Liver (tissue), 9 donors: ENCODE data around the gene MICAL1. TPM values are rescaled to one million over a fixed set of nuclear protein-coding genes. Genes with fewer than 3 reads are reported as not detected.

ENCODE experiments used
- DNase-seq: peaks from one replicate; pipeline ENCODE4 v3.0.0-alpha.2; 2017; ENCODE audit warnings: low spot score
- H3K27ac ChIP-seq, 2 donors: one replicate each; pipeline ENCODE4 v1.7.0; 2013; ENCODE audit warnings: inconsistent platforms in 2 of 2, low read length in 2 of 2, control low read depth in 1 of 2, low read depth in 1 of 2, mild to moderate bottlenecking in 1 of 2
- H3K27me3 ChIP-seq, 4 donors: one replicate each; pipeline versions ENCODE4 v1.6.1 to v1.7.0; 2013; ENCODE audit warnings: low read length in 3 of 4, inconsistent platforms in 1 of 4, mild to moderate bottlenecking in 1 of 4, moderate library complexity in 1 of 4; ENCODE audit not compliant: control insufficient read depth in 4 of 4, insufficient read depth in 4 of 4
- H3K36me3 ChIP-seq, 4 donors: one replicate each; pipeline versions ENCODE4 v1.6.1 to v1.7.0; 2013; ENCODE audit warnings: low read length in 3 of 4, mild to moderate bottlenecking in 3 of 4, low read depth in 1 of 4, moderate library complexity in 1 of 4; ENCODE audit not compliant: control insufficient read depth in 4 of 4, insufficient read depth in 3 of 4
- H3K4me1 ChIP-seq, 4 donors: one replicate each; pipeline versions ENCODE4 v1.6.1 to v1.7.0; 2013; ENCODE audit warnings: low read length in 3 of 4, mild to moderate bottlenecking in 3 of 4, moderate library complexity in 1 of 4; ENCODE audit not compliant: control insufficient read depth in 4 of 4, insufficient read depth in 4 of 4
- H3K4me3 ChIP-seq, 3 donors: one replicate each; pipeline versions ENCODE4 v1.6.1 to v1.7.0; 2013; ENCODE audit warnings: low read length in 3 of 3, control low read depth in 1 of 3, low read depth in 1 of 3, mild to moderate bottlenecking in 1 of 3
- H3K9ac ChIP-seq, 2 donors: one replicate each; pipeline ENCODE4 v1.7.0; 2013; ENCODE audit warnings: low read length in 2 of 2, mild to moderate bottlenecking in 2 of 2, moderate library complexity in 2 of 2, control low read depth in 1 of 2, low read depth in 1 of 2
- H3K9me3 ChIP-seq, 4 donors: one replicate each; pipeline versions ENCODE4 v1.6.1 to v1.7.0; 2013; ENCODE audit warnings: low read length in 3 of 4; ENCODE audit not compliant: control insufficient read depth in 4 of 4
- EGR1 ChIP-seq, 2 donors: IDR thresholded peaks; 2 replicates each; pipeline ENCODE4 v1.6.1; 2016 to 2018; ENCODE audit warnings: antibody characterized with exemption in 2 of 2, low read depth in 2 of 2
- FOXA1 ChIP-seq: IDR thresholded peaks from 2 replicates; pipeline ENCODE4 v1.6.1; 2016; ENCODE audit warnings: antibody characterized with exemption
- FOXA2 ChIP-seq: IDR thresholded peaks from 2 replicates; pipeline ENCODE4 v1.6.1; 2016; ENCODE audit warnings: antibody characterized with exemption
- GABPA ChIP-seq, 2 donors: IDR thresholded peaks in 1 of 2; conservative IDR thresholded peaks in 1 of 2; 2 replicates each; pipeline ENCODE4 v1.6.1; 2016; ENCODE audit warnings: antibody characterized with exemption in 2 of 2, mild to moderate bottlenecking in 1 of 2, moderate library complexity in 1 of 2
- HNF4A ChIP-seq, 2 donors: conservative IDR thresholded peaks; 2 replicates each; pipeline ENCODE4 v1.6.1; 2016; ENCODE audit warnings: antibody characterized with exemption in 2 of 2, mild to moderate bottlenecking in 2 of 2
- HNF4G ChIP-seq: IDR thresholded peaks from 2 replicates; pipeline ENCODE4 v1.6.1; 2016; ENCODE audit warnings: antibody characterized with exemption
- JUND ChIP-seq, 2 donors: IDR thresholded peaks; 2 replicates each; pipeline ENCODE4 v1.6.1; 2016; ENCODE audit warnings: antibody characterized with exemption in 2 of 2
- NR2F2 ChIP-seq: IDR thresholded peaks from 2 replicates; pipeline ENCODE4 v1.6.1; 2016; ENCODE audit warnings: antibody characterized with exemption
- RAD21 ChIP-seq, 2 donors: IDR thresholded peaks; 2 replicates each; pipeline ENCODE4 v1.6.1; 2016; ENCODE audit warnings: antibody characterized with exemption in 2 of 2, mild to moderate bottlenecking in 2 of 2
- RXRA ChIP-seq, 2 donors: IDR thresholded peaks; 2 replicates each; pipeline ENCODE4 v1.6.1; 2017 to 2018; ENCODE audit warnings: antibody characterized with exemption in 2 of 2, mild to moderate bottlenecking in 1 of 2
- SP1 ChIP-seq: IDR thresholded peaks from 2 replicates; pipeline ENCODE4 v1.6.1; 2018; ENCODE audit warnings: antibody characterized with exemption, mild to moderate bottlenecking
- TAF1 ChIP-seq: conservative IDR thresholded peaks from 2 replicates; pipeline ENCODE4 v1.6.1; 2016; ENCODE audit warnings: antibody characterized with exemption, mild to moderate bottlenecking
- YY1 ChIP-seq: IDR thresholded peaks from 2 replicates; pipeline ENCODE4 v1.6.1; 2016; ENCODE audit warnings: antibody characterized with exemption, mild to moderate bottlenecking
- WGBS: extraction: QIAGEN DNeasy Blood & Tissue Kit; methylation state at CpG from one replicate; pipeline ENCODE4 v1.1.7; 2013; 5-methylcytosine and 5-hydroxymethylcytosine counted together
- polyA plus RNA-seq, 2 donors: library from polyadenylated mRNA; stranded (reverse) in 1 of 2; unstranded in 1 of 2; fragments of 200-250 nt in 1 of 2; fragments of >200 nt in 1 of 2; fragmentation: Nextera tagmentation in 1 of 2; extraction: Ambion mirVana in 1 of 2; gene quantifications; one replicate each; pipeline versions ENCODE4 v1.2.1 to v1.2.3, GENCODE V29; 2013 to 2015
- total RNA-seq, 2 donors: library from RNA; depleted of rRNA; stranded (reverse); fragments of >200 nt; gene quantifications; one replicate each; pipeline ENCODE4 v1.2.3, GENCODE V29; 2014
- TF ChIP-seq, protein P1 (sequence below): IDR thresholded peaks from 2 replicates; pipeline ENCODE4 v1.6.1; 2016; ENCODE audit warnings: antibody characterized with exemption
- TF ChIP-seq, protein P2 (sequence below): IDR thresholded peaks from 2 replicates; pipeline ENCODE4 v1.6.1; 2016; ENCODE audit warnings: antibody characterized with exemption
- TF ChIP-seq, protein P3 (sequence below): IDR thresholded peaks from 2 replicates; pipeline ENCODE4 v1.6.1; 2016; ENCODE audit warnings: antibody characterized with exemption, mild to moderate bottlenecking
- TF ChIP-seq, protein P4 (sequence below): fragments of 150-350 bp; IDR thresholded peaks from 2 replicates; pipeline ENCODE4 v1.5.1; 2017; ENCODE audit warnings: improper control_type of control experiment, low read depth, low read length; ENCODE audit not compliant: missing input control
- TF ChIP-seq, protein P5 (sequence below): IDR thresholded peaks from 2 replicates; pipeline ENCODE4 v1.6.1; 2016; ENCODE audit warnings: antibody characterized with exemption
- donor health status: healthy.
- donor health status: healthy.
- donor health status: healthy.
- donor health status: healthy.
- donor health status: healthy.

Gene MICAL1
- total and polyA plus RNA-seq, 4 donors = 1.8 to 4.9 (median 3.3) TPM

DNA sequence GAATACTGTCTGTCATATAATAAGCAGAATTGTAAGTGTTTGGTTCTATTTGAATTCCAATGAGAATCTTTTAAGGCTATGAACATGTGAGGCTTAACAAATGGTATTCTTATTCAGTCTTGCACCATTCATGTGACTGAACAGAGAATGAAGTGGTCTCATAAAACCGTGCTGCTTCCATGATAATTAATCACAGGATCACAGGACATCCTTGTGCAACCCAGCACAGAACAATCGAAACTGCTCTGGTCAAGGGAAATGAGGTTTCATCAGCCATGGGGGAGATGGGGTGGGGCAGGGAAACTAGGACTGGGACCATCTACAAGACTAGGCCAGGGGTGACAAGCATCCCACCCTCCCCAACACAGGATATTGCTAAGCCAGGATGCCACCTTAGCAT lies 21.1 kb downstream of the MICAL1 start:
- DNase-seq = no peak
- TF ChIP-seq, protein P1, sequence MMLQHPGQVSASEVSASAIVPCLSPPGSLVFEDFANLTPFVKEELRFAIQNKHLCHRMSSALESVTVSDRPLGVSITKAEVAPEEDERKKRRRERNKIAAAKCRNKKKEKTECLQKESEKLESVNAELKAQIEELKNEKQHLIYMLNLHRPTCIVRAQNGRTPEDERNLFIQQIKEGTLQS = no peak
- TF ChIP-seq HNF4G (no peak), SP1 (no peak), TAF1 (no peak), NR2F2 (no peak), JUND (IDR thresholded peaks at IDR 0.05) (no peak), YY1 (no peak), EGR1 (IDR thresholded peaks at IDR 0.05; ENCODE audit: low read depth in 2 of 2) (no peak), FOXA2 (no peak), RAD21 (IDR thresholded peaks at IDR 0.05) (no peak)
- TF ChIP-seq, protein P2, sequence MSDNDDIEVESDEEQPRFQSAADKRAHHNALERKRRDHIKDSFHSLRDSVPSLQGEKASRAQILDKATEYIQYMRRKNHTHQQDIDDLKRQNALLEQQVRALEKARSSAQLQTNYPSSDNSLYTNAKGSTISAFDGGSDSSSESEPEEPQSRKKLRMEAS = no peak
- TF ChIP-seq, protein P3, sequence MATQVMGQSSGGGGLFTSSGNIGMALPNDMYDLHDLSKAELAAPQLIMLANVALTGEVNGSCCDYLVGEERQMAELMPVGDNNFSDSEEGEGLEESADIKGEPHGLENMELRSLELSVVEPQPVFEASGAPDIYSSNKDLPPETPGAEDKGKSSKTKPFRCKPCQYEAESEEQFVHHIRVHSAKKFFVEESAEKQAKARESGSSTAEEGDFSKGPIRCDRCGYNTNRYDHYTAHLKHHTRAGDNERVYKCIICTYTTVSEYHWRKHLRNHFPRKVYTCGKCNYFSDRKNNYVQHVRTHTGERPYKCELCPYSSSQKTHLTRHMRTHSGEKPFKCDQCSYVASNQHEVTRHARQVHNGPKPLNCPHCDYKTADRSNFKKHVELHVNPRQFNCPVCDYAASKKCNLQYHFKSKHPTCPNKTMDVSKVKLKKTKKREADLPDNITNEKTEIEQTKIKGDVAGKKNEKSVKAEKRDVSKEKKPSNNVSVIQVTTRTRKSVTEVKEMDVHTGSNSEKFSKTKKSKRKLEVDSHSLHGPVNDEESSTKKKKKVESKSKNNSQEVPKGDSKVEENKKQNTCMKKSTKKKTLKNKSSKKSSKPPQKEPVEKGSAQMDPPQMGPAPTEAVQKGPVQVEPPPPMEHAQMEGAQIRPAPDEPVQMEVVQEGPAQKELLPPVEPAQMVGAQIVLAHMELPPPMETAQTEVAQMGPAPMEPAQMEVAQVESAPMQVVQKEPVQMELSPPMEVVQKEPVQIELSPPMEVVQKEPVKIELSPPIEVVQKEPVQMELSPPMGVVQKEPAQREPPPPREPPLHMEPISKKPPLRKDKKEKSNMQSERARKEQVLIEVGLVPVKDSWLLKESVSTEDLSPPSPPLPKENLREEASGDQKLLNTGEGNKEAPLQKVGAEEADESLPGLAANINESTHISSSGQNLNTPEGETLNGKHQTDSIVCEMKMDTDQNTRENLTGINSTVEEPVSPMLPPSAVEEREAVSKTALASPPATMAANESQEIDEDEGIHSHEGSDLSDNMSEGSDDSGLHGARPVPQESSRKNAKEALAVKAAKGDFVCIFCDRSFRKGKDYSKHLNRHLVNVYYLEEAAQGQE = no peak
- Histone ChIP-seq H3K4me3 (no peak overlapping the region), H3K36me3 (no peaks in the 10 kb centered on the region), H3K4me1 (no peaks in the 10 kb centered on the region), H3K27ac (no peak overlapping the region), H3K27me3 (no peaks in the 10 kb centered on the region), H3K9ac (no peak overlapping the region), H3K9me3 (no peaks in the 10 kb centered on the region)
- WGBS = 65% methylated on average over 2 of the region's 2 CpGs

DNA sequence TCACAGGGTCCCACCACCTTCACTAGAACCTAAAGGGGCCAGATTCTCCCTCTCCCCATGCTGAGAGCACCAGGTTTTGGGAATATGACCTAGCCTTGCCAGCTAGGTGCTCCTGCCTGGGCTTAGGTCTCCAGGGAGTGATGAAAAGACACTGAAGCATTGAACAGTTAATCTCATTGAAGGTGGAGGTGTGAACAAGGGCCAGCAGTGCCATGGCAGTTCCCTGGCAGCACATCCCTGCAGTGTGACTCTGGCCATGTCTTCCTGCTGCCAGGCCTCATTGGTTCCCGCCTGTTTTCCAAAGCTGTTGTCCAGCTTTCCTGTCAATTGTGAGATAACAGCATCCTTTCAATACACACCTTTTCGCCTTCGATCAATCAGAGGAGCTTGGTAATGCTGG lies 26.1 kb downstream of the MICAL1 start:
- Histone ChIP-seq H3K4me3 (no peak overlapping the region), H3K27me3 (no peaks in the 10 kb centered on the region), H3K27ac (no peak overlapping the region), H3K36me3 (no peaks in the 10 kb centered on the region), H3K9ac (no peak overlapping the region), H3K4me1 (no peaks in the 10 kb centered on the region), H3K9me3 (no peaks in the 10 kb centered on the region)
- DNase-seq = no peak
- no peak for TF ChIP-seq GABPA (IDR thresholded peaks at IDR 0.05 in 1 of 2, conservative IDR thresholded peaks at IDR 0.05 in 1 of 2)
- TF ChIP-seq YY1 = no peak
- TF ChIP-seq, protein P1 = no peak
- 93% methylated on average over 3 of the region's 3 CpGs for WGBS

DNA sequence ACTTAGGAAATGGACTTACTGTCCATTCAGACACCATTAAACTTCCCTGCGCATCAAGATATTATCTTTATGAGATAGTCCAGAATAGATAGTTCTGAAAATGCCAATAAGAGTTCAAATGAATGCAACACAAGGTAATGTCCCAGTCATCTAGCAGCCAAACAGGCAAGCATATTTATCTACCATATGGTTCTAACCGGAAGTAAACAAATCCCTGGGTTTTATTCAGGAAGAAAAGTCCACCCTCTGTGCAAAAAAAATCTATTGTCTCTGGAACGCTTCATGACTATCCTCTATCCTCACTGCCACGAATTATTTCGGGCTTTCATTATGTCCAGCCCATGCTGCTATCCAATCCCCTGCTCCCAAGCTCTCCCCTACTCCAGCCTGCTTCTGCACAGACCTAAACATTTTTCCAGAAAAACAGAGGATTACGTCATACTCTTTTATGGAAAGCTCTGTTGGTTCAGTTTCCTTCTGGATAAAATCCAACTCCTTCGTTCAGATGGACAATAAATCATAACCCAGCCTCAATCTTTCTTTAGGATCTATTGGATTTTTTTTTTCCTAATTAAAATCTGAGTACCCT lies 26.6 kb downstream of the MICAL1 start:
- Histone ChIP-seq H3K9me3 (no peaks in the 10 kb centered on the region), H3K4me1 (no peaks in the 10 kb centered on the region), H3K27ac (no peak overlapping the region), H3K36me3 (no peaks in the 10 kb centered on the region), H3K9ac (no peak overlapping the region), H3K4me3 (no peak overlapping the region), H3K27me3 (no peaks in the 10 kb centered on the region)
- 69% methylated on average over 7 of the region's 7 CpGs for WGBS
- DNase-seq = no peak
- TF ChIP-seq SP1 = no peak
- TF ChIP-seq RXRA (IDR thresholded peaks at IDR 0.05) = no peak
- TF ChIP-seq, protein P2 = no peak
- no peak for TF ChIP-seq GABPA (IDR thresholded peaks at IDR 0.05 in 1 of 2, conservative IDR thresholded peaks at IDR 0.05 in 1 of 2)
- no peak for TF ChIP-seq RAD21 (IDR thresholded peaks at IDR 0.05)
- TF ChIP-seq, protein P1 = no peak
- TF ChIP-seq JUND (IDR thresholded peaks at IDR 0.05) = no peak
- TF ChIP-seq NR2F2 = no peak
- no peak for TF ChIP-seq HNF4A (conservative IDR thresholded peaks at IDR 0.05)
- TF ChIP-seq, protein P4, sequence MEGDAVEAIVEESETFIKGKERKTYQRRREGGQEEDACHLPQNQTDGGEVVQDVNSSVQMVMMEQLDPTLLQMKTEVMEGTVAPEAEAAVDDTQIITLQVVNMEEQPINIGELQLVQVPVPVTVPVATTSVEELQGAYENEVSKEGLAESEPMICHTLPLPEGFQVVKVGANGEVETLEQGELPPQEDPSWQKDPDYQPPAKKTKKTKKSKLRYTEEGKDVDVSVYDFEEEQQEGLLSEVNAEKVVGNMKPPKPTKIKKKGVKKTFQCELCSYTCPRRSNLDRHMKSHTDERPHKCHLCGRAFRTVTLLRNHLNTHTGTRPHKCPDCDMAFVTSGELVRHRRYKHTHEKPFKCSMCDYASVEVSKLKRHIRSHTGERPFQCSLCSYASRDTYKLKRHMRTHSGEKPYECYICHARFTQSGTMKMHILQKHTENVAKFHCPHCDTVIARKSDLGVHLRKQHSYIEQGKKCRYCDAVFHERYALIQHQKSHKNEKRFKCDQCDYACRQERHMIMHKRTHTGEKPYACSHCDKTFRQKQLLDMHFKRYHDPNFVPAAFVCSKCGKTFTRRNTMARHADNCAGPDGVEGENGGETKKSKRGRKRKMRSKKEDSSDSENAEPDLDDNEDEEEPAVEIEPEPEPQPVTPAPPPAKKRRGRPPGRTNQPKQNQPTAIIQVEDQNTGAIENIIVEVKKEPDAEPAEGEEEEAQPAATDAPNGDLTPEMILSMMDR = no peak
- no peak for TF ChIP-seq FOXA1
- no peak for TF ChIP-seq HNF4G
- TF ChIP-seq, protein P5, sequence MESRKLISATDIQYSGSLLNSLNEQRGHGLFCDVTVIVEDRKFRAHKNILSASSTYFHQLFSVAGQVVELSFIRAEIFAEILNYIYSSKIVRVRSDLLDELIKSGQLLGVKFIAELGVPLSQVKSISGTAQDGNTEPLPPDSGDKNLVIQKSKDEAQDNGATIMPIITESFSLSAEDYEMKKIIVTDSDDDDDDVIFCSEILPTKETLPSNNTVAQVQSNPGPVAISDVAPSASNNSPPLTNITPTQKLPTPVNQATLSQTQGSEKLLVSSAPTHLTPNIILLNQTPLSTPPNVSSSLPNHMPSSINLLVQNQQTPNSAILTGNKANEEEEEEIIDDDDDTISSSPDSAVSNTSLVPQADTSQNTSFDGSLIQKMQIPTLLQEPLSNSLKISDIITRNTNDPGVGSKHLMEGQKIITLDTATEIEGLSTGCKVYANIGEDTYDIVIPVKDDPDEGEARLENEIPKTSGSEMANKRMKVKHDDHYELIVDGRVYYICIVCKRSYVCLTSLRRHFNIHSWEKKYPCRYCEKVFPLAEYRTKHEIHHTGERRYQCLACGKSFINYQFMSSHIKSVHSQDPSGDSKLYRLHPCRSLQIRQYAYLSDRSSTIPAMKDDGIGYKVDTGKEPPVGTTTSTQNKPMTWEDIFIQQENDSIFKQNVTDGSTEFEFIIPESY = no peak
